GM23338 (cell line): ENCODE measurements around the gene PHC3. TPM values are rescaled to one million over a fixed set of nuclear protein-coding genes. Genes with fewer than 3 reads are reported as not detected.

Experiments used
- ATAC-seq: fragments of 200-7000 bp; cut with Tn5 transposase; 3 replicates; pipeline ENCODE4 v1.9.1; 2020
- DNase-seq: peaks from one replicate; pipeline ENCODE4 v3.0.0-alpha.2; 2015; ENCODE audit warnings: low spot score
- H2AFZ ChIP-seq: fragments of 200-600 bp; sonication (generic); 2 replicates; pipeline ENCODE4 v1.8.0; 2016; ENCODE audit warnings: antibody characterized with exemption, mild to moderate bottlenecking, moderate library complexity
- H3F3A ChIP-seq: fragments of 200-600 bp; sonication (generic); replicated peaks from 2 replicates; pipeline ENCODE4 v1.8.0; 2017; ENCODE audit warnings: antibody characterized with exemption, mixed run types, low read depth
- H3K27ac ChIP-seq: fragments of 200-600 bp; sonication (generic); 2 replicates; pipeline ENCODE4 v1.6.1; 2016; ENCODE audit warnings: low read depth
- H3K27me3 ChIP-seq: fragments of 200-600 bp; sonication (generic); 2 replicates; pipeline ENCODE4 v1.8.0; 2016; ENCODE audit warnings: mild to moderate bottlenecking, mixed run types, moderate library complexity; ENCODE audit not compliant: insufficient read depth
- H3K36me3 ChIP-seq: fragments of 200-600 bp; sonication (generic); 2 replicates; pipeline ENCODE4 v1.8.0; 2016; ENCODE audit warnings: mild to moderate bottlenecking; ENCODE audit not compliant: insufficient read depth
- H3K4me1 ChIP-seq: fragments of 200-600 bp; sonication (generic); 2 replicates; pipeline ENCODE4 v1.8.0; 2016; ENCODE audit warnings: mild to moderate bottlenecking, moderate library complexity; ENCODE audit not compliant: insufficient read depth
- H3K4me2 ChIP-seq: fragments of 200-600 bp; sonication (generic); 2 replicates; pipeline ENCODE4 v1.7.1; 2017; ENCODE audit warnings: mixed run types
- H3K4me3 ChIP-seq: fragments of 200-600 bp; sonication (generic); 2 replicates; pipeline ENCODE4 v1.6.1; 2016; ENCODE audit warnings: mixed run types
- H3K79me2 ChIP-seq: fragments of 200-600 bp; sonication (generic); replicated peaks from 2 replicates; pipeline ENCODE4 v1.8.0; 2017; ENCODE audit warnings: mild to moderate bottlenecking; ENCODE audit not compliant: insufficient read depth
- H3K9me2 ChIP-seq: fragments of 200-600 bp; sonication (generic); 2 replicates; pipeline ENCODE4 v1.8.0; 2017; ENCODE audit not compliant: insufficient read depth
- H4K20me1 ChIP-seq: fragments of 200-600 bp; sonication (generic); replicated peaks from 2 replicates; pipeline ENCODE4 v1.8.0; 2017; ENCODE audit warnings: mild to moderate bottlenecking; ENCODE audit not compliant: insufficient read depth
- H3K27ac Mint-ChIP-seq: 2 replicates; pipeline ENCODE4 v1.8.0; 2020; ENCODE audit warnings: inconsistent platforms, mild to moderate bottlenecking, moderate library complexity, mixed read lengths
- H3K27me3 Mint-ChIP-seq: 3 replicates; pipeline ENCODE4 v1.8.0; 2022; ENCODE audit warnings: low read depth, mild to moderate bottlenecking, moderate library complexity, mixed read lengths, inconsistent platforms; ENCODE audit not compliant: insufficient read depth, poor library complexity
- H3K36me3 Mint-ChIP-seq: 3 replicates; pipeline ENCODE4 v1.8.0; 2021; ENCODE audit warnings: low read depth, mild to moderate bottlenecking, inconsistent platforms, moderate library complexity, mixed read lengths
- H3K4me1 Mint-ChIP-seq: 3 replicates; pipeline ENCODE4 v1.8.0; 2020; ENCODE audit warnings: mild to moderate bottlenecking, inconsistent platforms, mixed read lengths
- H3K4me3 Mint-ChIP-seq: 3 replicates; pipeline ENCODE4 v1.8.0; 2021; ENCODE audit warnings: moderate library complexity, mild to moderate bottlenecking, inconsistent platforms, mixed read lengths
- H3K9me3 Mint-ChIP-seq: 3 replicates; pipeline ENCODE4 v1.8.0; 2020; ENCODE audit warnings: moderate library complexity, mild to moderate bottlenecking, inconsistent platforms, mixed read lengths
- CREB1 ChIP-seq: fragments of 250-450 bp; sonication (Bioruptor Pico); IDR thresholded peaks from 2 replicates; pipeline ENCODE4 v1.5.0; 2020; ENCODE audit warnings: low read depth, mild to moderate bottlenecking, moderate library complexity
- JUNB ChIP-seq: IDR thresholded peaks from one replicate; pipeline ENCODE4 v1.6.1; 2016; ENCODE audit warnings: antibody characterized with exemption; ENCODE audit not compliant: unreplicated experiment
- NANOG ChIP-seq: IDR thresholded peaks from 2 replicates; pipeline ENCODE4 v1.6.1; 2016; ENCODE audit warnings: antibody characterized with exemption, borderline replicate concordance
- POLR2AphosphoS5 ChIP-seq: IDR thresholded peaks from 2 replicates; pipeline ENCODE4 v1.6.1; 2016; ENCODE audit warnings: antibody characterized with exemption, low read depth
- ZNF114 ChIP-seq: fragments of 250-450 bp; sonication (Bioruptor Pico); IDR thresholded peaks from 2 replicates; pipeline ENCODE4 v1.5.0; 2020; ENCODE audit warnings: mild to moderate bottlenecking, moderate library complexity
- polyA plus RNA-seq: library from polyadenylated mRNA; unstranded; fragments of >200 nt; fragmentation: Nextera tagmentation; extraction: Ambion mirVana; gene quantifications from 2 replicates; pipeline ENCODE4 v1.2.1, GENCODE V29; 2016
- total RNA-seq: library from RNA; depleted of rRNA; stranded (reverse); fragments of >200 nt; shearing (Covaris generic); gene quantifications from 2 replicates; pipeline ENCODE4 v1.2.3, GENCODE V29; 2014
- TF ChIP-seq, protein P1 (sequence below): IDR thresholded peaks from 2 replicates; pipeline ENCODE4 v1.6.1; 2016; ENCODE audit warnings: antibody characterized with exemption
- TF ChIP-seq, protein P2 (sequence below), 2 experiments: fragments of 200-600 bp in 1 of 2; sonication (generic) in 1 of 2; conservative IDR thresholded peaks; 2 replicates each; pipeline versions ENCODE4 v1.5.1 to v1.6.1; 2016 to 2017; ENCODE audit warnings: antibody characterized with exemption in 2 of 2, low read depth in 2 of 2, mild to moderate bottlenecking in 2 of 2, moderate library complexity in 1 of 2
- TF ChIP-seq, protein P3 (sequence below): fragments of 250-450 bp; sonication (Bioruptor Pico); IDR thresholded peaks from 2 replicates; pipeline ENCODE4 v1.5.0; 2020; ENCODE audit warnings: mild to moderate bottlenecking, moderate library complexity

The PHC3 gene
- total and polyA plus RNA-seq, 2 experiments from 2014 or later: 23.9 to 83.5 TPM

DNA sequence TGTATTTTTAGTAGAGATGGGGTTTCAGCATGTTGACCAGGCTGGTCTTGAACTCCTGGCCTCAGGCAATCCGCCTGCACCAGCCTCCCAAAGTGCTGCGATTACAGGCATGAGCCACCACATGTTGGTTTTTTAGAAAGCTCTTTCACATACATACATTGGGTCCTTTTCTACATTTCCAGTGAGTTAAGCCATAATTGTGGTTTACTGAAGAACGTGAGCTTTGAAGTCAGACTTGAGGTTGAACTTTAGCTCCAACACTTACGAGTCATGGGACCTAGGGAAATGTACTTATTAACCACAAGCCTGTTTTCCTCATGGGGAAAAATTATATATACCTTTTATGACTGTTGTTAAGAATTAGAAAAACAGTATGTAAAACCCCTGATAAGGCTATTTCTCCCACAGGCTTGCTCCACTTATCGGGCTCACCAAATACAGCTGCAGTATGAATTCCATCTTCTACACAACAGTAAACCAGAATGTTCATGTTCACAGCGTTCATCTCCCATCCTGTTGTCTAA, 104.8 kb downstream of the PHC3 start:
- peaks cover 18% of the 10 kb centered on the region for H3K36me3 Mint-ChIP-seq
- DNase-seq (no peak), ATAC-seq (no peak)
- no peak overlapping the region for H3K4me3 Mint-ChIP-seq
- no peak overlapping the region for H3K27ac Mint-ChIP-seq
- 0 out of 2 replicates have a peak overlapping the region, but pooled peaks have one; percentile 40 for H3K27ac ChIP-seq
- peaks cover 5% of the 10 kb centered on the region; the same call in 2 of the 3 replicates for H3K9me3 Mint-ChIP-seq
- no peak for TF ChIP-seq POLR2AphosphoS5
- TF ChIP-seq, protein P1, sequence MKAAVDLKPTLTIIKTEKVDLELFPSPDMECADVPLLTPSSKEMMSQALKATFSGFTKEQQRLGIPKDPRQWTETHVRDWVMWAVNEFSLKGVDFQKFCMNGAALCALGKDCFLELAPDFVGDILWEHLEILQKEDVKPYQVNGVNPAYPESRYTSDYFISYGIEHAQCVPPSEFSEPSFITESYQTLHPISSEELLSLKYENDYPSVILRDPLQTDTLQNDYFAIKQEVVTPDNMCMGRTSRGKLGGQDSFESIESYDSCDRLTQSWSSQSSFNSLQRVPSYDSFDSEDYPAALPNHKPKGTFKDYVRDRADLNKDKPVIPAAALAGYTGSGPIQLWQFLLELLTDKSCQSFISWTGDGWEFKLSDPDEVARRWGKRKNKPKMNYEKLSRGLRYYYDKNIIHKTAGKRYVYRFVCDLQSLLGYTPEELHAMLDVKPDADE: no peak
- TF ChIP-seq, protein P2, sequence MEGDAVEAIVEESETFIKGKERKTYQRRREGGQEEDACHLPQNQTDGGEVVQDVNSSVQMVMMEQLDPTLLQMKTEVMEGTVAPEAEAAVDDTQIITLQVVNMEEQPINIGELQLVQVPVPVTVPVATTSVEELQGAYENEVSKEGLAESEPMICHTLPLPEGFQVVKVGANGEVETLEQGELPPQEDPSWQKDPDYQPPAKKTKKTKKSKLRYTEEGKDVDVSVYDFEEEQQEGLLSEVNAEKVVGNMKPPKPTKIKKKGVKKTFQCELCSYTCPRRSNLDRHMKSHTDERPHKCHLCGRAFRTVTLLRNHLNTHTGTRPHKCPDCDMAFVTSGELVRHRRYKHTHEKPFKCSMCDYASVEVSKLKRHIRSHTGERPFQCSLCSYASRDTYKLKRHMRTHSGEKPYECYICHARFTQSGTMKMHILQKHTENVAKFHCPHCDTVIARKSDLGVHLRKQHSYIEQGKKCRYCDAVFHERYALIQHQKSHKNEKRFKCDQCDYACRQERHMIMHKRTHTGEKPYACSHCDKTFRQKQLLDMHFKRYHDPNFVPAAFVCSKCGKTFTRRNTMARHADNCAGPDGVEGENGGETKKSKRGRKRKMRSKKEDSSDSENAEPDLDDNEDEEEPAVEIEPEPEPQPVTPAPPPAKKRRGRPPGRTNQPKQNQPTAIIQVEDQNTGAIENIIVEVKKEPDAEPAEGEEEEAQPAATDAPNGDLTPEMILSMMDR (conservative IDR thresholded peaks at IDR 0.05; ENCODE audit: low read depth in 2 of 2): no peak
- TF ChIP-seq CREB1 (CRISPR knock-in tag): no peak
- TF ChIP-seq ZNF114 (CRISPR knock-in tag): no peak
- H2AFZ ChIP-seq: no peak overlapping the region
- H4K20me1 ChIP-seq: no peaks in the 10 kb centered on the region
- H3K27me3 ChIP-seq: no peaks in the 10 kb centered on the region
- H3K9me2 ChIP-seq: no peaks in the 10 kb centered on the region
- no peaks in the 10 kb centered on the region for H3F3A ChIP-seq
- peaks cover 9% of the 10 kb centered on the region for H3K4me1 Mint-ChIP-seq
- no peaks in the 10 kb centered on the region for H3K79me2 ChIP-seq
- peaks cover under 1% of the 10 kb centered on the region; the same call in 1 of the 2 replicates for H3K36me3 ChIP-seq
- H3K4me2 ChIP-seq: no peak overlapping the region
- H3K27me3 Mint-ChIP-seq: no peaks in the 10 kb centered on the region
- H3K4me1 ChIP-seq: no peaks in the 10 kb centered on the region
- H3K4me3 ChIP-seq: no peak overlapping the region

DNA sequence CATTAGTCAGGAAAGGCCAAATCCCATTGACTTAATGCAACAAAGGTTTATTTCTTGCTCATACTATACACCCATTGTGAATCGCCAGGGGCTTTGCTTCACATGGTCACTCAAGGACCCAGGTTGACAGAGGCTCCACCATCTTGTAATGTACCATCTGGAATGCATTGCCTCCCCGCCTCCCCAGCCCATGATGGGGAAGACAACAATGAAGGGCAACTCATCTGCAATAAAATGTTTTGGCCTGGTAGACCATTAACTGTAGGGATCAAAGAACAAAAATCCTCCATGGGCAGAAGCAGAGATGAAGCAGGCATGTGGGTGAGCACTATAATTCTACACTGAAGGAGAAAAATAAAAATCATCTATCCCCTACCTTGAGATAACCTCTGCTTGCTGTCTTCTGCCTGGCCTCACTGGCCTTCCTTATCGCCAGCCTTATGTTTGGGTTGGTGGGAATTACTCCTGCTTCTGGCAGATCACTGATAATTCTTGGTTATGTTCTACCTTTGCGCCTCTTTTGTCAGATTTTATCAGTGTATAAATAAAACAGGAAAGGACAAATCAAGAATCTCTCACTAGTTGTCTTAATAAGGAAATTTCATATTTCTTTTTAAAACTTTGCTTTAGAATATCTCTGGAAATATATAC, 106.0 kb downstream of the PHC3 start:
- Histone ChIP-seq H2AFZ (no peak overlapping the region), H4K20me1 (no peaks in the 10 kb centered on the region), H3K4me1 (peaks cover 4% of the 10 kb centered on the region; the same call in 1 of the 2 replicates), H3F3A (no peaks in the 10 kb centered on the region), H3K27me3 (no peaks in the 10 kb centered on the region), H3K36me3 (peaks cover 4% of the 10 kb centered on the region; the same call in 1 of the 2 replicates), H3K9me2 (no peaks in the 10 kb centered on the region), H3K27ac (no peak overlapping the region), H3K4me2 (no peak overlapping the region), H3K4me3 (no peak overlapping the region), H3K79me2 (no peaks in the 10 kb centered on the region)
- Mint-ChIP-seq H3K9me3 (peaks cover 10% of the 10 kb centered on the region), H3K27me3 (peaks cover 3% of the 10 kb centered on the region), H3K4me1 (peaks cover 10% of the 10 kb centered on the region), H3K27ac (no peak overlapping the region; the same call in 1 of the 2 replicates), H3K36me3 (peaks cover 26% of the 10 kb centered on the region), H3K4me3 (no peak overlapping the region)
- ATAC-seq (no peak), DNase-seq (no peak)
- TF ChIP-seq ZNF114 (CRISPR knock-in tag): no peak
- no peak for TF ChIP-seq JUNB
- TF ChIP-seq NANOG: no peak
- TF ChIP-seq, protein P3, sequence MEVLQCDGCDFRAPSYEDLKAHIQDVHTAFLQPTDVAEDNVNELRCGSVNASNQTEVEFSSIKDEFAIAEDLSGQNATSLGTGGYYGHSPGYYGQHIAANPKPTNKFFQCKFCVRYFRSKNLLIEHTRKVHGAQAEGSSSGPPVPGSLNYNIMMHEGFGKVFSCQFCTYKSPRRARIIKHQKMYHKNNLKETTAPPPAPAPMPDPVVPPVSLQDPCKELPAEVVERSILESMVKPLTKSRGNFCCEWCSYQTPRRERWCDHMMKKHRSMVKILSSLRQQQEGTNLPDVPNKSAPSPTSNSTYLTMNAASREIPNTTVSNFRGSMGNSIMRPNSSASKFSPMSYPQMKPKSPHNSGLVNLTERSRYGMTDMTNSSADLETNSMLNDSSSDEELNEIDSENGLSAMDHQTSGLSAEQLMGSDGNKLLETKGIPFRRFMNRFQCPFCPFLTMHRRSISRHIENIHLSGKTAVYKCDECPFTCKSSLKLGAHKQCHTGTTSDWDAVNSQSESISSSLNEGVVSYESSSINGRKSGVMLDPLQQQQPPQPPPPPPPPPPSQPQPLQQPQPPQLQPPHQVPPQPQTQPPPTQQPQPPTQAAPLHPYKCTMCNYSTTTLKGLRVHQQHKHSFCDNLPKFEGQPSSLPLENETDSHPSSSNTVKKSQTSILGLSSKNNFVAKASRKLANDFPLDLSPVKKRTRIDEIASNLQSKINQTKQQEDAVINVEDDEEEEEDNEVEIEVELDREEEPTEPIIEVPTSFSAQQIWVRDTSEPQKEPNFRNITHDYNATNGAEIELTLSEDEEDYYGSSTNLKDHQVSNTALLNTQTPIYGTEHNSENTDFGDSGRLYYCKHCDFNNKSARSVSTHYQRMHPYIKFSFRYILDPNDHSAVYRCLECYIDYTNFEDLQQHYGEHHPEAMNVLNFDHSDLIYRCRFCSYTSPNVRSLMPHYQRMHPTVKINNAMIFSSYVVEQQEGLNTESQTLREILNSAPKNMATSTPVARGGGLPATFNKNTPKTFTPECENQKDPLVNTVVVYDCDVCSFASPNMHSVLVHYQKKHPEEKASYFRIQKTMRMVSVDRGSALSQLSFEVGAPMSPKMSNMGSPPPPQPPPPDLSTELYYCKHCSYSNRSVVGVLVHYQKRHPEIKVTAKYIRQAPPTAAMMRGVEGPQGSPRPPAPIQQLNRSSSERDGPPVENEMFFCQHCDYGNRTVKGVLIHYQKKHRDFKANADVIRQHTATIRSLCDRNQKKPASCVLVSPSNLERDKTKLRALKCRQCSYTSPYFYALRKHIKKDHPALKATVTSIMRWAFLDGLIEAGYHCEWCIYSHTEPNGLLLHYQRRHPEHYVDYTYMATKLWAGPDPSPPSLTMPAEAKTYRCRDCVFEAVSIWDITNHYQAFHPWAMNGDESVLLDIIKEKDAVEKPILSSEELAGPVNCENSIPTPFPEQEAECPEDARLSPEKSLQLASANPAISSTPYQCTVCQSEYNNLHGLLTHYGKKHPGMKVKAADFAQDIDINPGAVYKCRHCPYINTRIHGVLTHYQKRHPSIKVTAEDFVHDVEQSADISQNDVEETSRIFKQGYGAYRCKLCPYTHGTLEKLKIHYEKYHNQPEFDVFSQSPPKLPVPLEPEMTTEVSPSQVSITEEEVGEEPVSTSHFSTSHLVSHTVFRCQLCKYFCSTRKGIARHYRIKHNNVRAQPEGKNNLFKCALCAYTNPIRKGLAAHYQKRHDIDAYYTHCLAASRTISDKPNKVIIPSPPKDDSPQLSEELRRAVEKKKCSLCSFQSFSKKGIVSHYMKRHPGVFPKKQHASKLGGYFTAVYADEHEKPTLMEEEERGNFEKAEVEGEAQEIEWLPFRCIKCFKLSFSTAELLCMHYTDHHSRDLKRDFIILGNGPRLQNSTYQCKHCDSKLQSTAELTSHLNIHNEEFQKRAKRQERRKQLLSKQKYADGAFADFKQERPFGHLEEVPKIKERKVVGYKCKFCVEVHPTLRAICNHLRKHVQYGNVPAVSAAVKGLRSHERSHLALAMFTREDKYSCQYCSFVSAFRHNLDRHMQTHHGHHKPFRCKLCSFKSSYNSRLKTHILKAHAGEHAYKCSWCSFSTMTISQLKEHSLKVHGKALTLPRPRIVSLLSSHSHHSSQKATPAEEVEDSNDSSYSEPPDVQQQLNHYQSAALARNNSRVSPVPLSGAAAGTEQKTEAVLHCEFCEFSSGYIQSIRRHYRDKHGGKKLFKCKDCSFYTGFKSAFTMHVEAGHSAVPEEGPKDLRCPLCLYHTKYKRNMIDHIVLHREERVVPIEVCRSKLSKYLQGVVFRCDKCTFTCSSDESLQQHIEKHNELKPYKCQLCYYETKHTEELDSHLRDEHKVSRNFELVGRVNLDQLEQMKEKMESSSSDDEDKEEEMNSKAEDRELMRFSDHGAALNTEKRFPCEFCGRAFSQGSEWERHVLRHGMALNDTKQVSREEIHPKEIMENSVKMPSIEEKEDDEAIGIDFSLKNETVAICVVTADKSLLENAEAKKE (CRISPR knock-in tag): no peak
